B cell (primary cell): ENCODE results near the gene WIPF1. TPM values are rescaled to one million over a fixed set of nuclear protein-coding genes. Genes with fewer than 3 reads are reported as not detected.

ENCODE experiments used
- ATAC-seq: fragments of 200-7000 bp; cut with Tn5 transposase; one replicate; pipeline ENCODE4 v1.10.0; 2021; ENCODE audit warnings: low read depth, mild to moderate bottlenecking, moderate number of reproducible peaks, moderate library complexity
- CTCF ChIA-PET: fragments of 350-600 bp; sonication (Branson Sonifier 250); formaldehyde crosslinking; loops from one replicate; lab custom pipeline; 2021; ENCODE audit warnings: antibody characterized with exemption, inconsistent platforms; lab: Charles Lee
- POLR2A ChIA-PET: fragments of 350-600 bp; sonication (Branson Sonifier 250); formaldehyde crosslinking; loops from one replicate; lab custom pipeline; 2021; ENCODE audit warnings: antibody characterized with exemption; lab: Charles Lee
- DNase-seq: peaks from one replicate; pipeline ENCODE4 v3.0.0; 2013
- H2AFZ ChIP-seq: 2 replicates; pipeline ENCODE4 v1.6.1; 2012; ENCODE audit warnings: mild to moderate bottlenecking, low read depth, low read length; ENCODE audit not compliant: insufficient read depth, poor library complexity, severe bottlenecking
- H3K27ac ChIP-seq, 2 donors: 1 replicate in 1 of 2; 2 replicates in 1 of 2; pipeline ENCODE4 v1.5.1; 2012 to 2013; ENCODE audit warnings: low read length in 2 of 2, mild to moderate bottlenecking in 2 of 2, moderate library complexity in 1 of 2
- H3K27me3 ChIP-seq, 4 experiments: fragments of 200-600 bp in 1 of 4; sonication (generic) in 1 of 4; replicated peaks in 1 of 4; 1 replicate in 2 of 4; 2 replicates in 2 of 4; pipeline versions ENCODE4 v1.6.1 to v1.7.0; 2013 to 2016; ENCODE audit warnings: low read length in 3 of 4, mild to moderate bottlenecking in 2 of 4, mixed read lengths in 1 of 4, moderate library complexity in 1 of 4; ENCODE audit not compliant: insufficient read depth in 4 of 4, control insufficient read depth in 3 of 4; ENCODE audit errors: control extremely low read depth in 1 of 4
- H3K36me3 ChIP-seq, 2 experiments: replicated peaks in 1 of 2; 1 replicate in 1 of 2; 2 replicates in 1 of 2; pipeline versions ENCODE4 v1.6.1 to v1.7.1; 2013; ENCODE audit warnings: low read length in 1 of 2; ENCODE audit not compliant: insufficient read depth in 2 of 2, control insufficient read depth in 1 of 2; ENCODE audit errors: control extremely low read depth in 1 of 2, extremely low read depth in 1 of 2
- H3K4me1 ChIP-seq, 2 donors: fragments of 200-600 bp in 1 of 2; sonication (generic) in 1 of 2; 1 replicate in 1 of 2; 2 replicates in 1 of 2; pipeline versions ENCODE4 v1.5.1 to v1.6.1; 2013 to 2017; ENCODE audit warnings: low read length in 2 of 2; ENCODE audit not compliant: control insufficient read depth in 2 of 2, insufficient read depth in 2 of 2
- H3K4me2 ChIP-seq: replicated peaks from 2 replicates; pipeline ENCODE3; 2012; ENCODE audit warnings: mild to moderate bottlenecking, low read depth, low read length; ENCODE audit not compliant: poor library complexity, severe bottlenecking
- H3K4me3 ChIP-seq, 5 experiments: fragments of 200-600 bp in 1 of 5; sonication (generic) in 1 of 5; 1 replicate in 3 of 5; 2 replicates in 2 of 5; pipeline versions ENCODE4 v1.5.1 to v1.7.0; 2011 to 2016; ENCODE audit warnings: low read length in 4 of 5, mild to moderate bottlenecking in 4 of 5, low read depth in 2 of 5, control low read depth in 1 of 5, moderate library complexity in 1 of 5; ENCODE audit not compliant: insufficient read depth in 1 of 5; ENCODE audit errors: control extremely low read depth in 1 of 5, extremely low read depth in 1 of 5
- H3K79me2 ChIP-seq: fragments of 200-600 bp; sonication (generic); one replicate; pipeline ENCODE4 v1.6.0; 2016; ENCODE audit warnings: low read length; ENCODE audit not compliant: control insufficient read depth, insufficient read depth
- H3K9ac ChIP-seq: fragments of 200-600 bp; sonication (generic); 2 replicates; pipeline ENCODE4 v1.6.1; 2017; ENCODE audit warnings: mild to moderate bottlenecking, low read length, moderate library complexity
- H3K9me3 ChIP-seq, 3 donors: one replicate each; pipeline versions ENCODE4 v1.6.1 to v1.7.1; 2013; ENCODE audit warnings: low read length in 2 of 3; ENCODE audit not compliant: control insufficient read depth in 2 of 3, insufficient read depth in 1 of 3; ENCODE audit errors: control extremely low read depth in 1 of 3
- H4K20me1 ChIP-seq: 2 replicates; pipeline ENCODE4 v1.6.0; 2012; ENCODE audit warnings: mild to moderate bottlenecking, low read length; ENCODE audit not compliant: insufficient read depth, control insufficient read depth, poor library complexity, severe bottlenecking
- H3K27ac Mint-ChIP-seq: one replicate; pipeline ENCODE4 v1.8.0; 2021; ENCODE audit warnings: mixed read lengths
- H3K27me3 Mint-ChIP-seq: one replicate; pipeline ENCODE4 v1.8.0; 2021; ENCODE audit warnings: mixed read lengths
- H3K4me1 Mint-ChIP-seq: one replicate; pipeline ENCODE4 v1.8.0; 2021; ENCODE audit warnings: mixed read lengths
- H3K4me3 Mint-ChIP-seq: one replicate; pipeline ENCODE4 v1.8.0; 2021; ENCODE audit warnings: mixed read lengths
- H3K9me3 Mint-ChIP-seq: one replicate; pipeline ENCODE4 v1.8.0; 2022; ENCODE audit warnings: mixed read lengths; ENCODE audit not compliant: insufficient read depth
- EZH2 ChIP-seq: IDR thresholded peaks from 2 replicates; pipeline ENCODE4 v1.6.1; 2012; ENCODE audit warnings: borderline replicate concordance, low read depth, mild to moderate bottlenecking, moderate library complexity, low read length; ENCODE audit not compliant: insufficient read depth, poor library complexity, severe bottlenecking
- WGBS: methylation state at CpG from one replicate; pipeline ENCODE4 v1.1.5; 2013; ENCODE audit warnings: missing lambda C conversion rate; ENCODE audit not compliant: insufficient coverage; 5-methylcytosine and 5-hydroxymethylcytosine counted together
- intact Hi-C: fragments of 100-400 bp; cut with micrococcal nuclease; formaldehyde crosslinking; loops from one replicate; pipeline ENCODE4 v1.10.0; 2022
- polyA plus RNA-seq: library from polyadenylated mRNA; depleted of rRNA; stranded (reverse); fragments of >200 nt; gene quantifications from 2 replicates; pipeline ENCODE4 v1.2.3, GENCODE V29; 2012
- total RNA-seq, 2 donors: library from RNA; stranded (reverse); fragments of 120-200 nt in 1 of 2; gene quantifications; 1 replicate in 1 of 2; 2 replicates in 1 of 2; pipeline versions ENCODE4 v1.2.3 to v1.2.4, GENCODE V29; 2013 to 2022
- TF ChIP-seq, protein P1 (sequence below): fragments of 200-600 bp; IDR thresholded peaks from one replicate; pipeline ENCODE4 v1.8.0; 2022; ENCODE audit warnings: antibody characterized with exemption, mild to moderate bottlenecking

WIPF1 gene
- total and polyA plus RNA-seq, 2 donors (not counting 1 experiment from before 2014, with no cell fraction given) = 137 to 390 TPM

DNA sequence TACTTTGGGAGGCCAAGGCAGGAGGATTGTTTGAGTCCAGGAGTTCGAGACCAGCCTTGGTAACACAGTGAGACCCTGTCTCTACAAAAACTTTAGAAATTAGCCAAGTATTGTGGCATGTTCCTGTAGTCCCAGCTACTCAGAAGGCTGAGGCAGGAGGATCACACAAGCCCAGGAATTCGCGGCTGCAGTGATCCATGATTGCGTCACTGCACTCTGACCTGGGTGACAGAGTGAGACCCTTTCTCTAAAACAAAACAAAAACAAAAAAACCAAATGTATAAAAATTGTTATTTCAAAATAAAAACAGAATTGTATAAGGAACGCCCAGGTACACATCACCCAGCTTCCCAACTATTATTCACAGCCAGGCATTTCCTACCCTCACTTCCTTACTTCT, 56.7 kb downstream of the WIPF1 start:
- Histone ChIP-seq H3K27me3 (no peaks in the 10 kb centered on the region), H3K9ac (no peak overlapping the region), H2AFZ (no peak overlapping the region), H3K4me2 (no peak overlapping the region), H3K79me2 (no peaks in the 10 kb centered on the region), H3K27ac (no peak overlapping the region), H4K20me1 (no peaks in the 10 kb centered on the region), H3K36me3 (no peaks in the 10 kb centered on the region), H3K4me1 (no peaks in the 10 kb centered on the region), H3K9me3 (no peaks in the 10 kb centered on the region), H3K4me3 (no peak overlapping the region)
- CTCF ChIA-PET = no interaction called here
- no peak overlapping the region for H3K4me3 Mint-ChIP-seq
- no peaks in the 10 kb centered on the region for H3K9me3 Mint-ChIP-seq
- POLR2A ChIA-PET = no interaction called here
- DNase-seq (no peak), ATAC-seq (no peak)
- H3K27me3 Mint-ChIP-seq = peaks cover 6% of the 10 kb centered on the region
- H3K4me1 Mint-ChIP-seq = no peaks in the 10 kb centered on the region
- TF ChIP-seq EZH2 = no peak
- TF ChIP-seq, protein P1, sequence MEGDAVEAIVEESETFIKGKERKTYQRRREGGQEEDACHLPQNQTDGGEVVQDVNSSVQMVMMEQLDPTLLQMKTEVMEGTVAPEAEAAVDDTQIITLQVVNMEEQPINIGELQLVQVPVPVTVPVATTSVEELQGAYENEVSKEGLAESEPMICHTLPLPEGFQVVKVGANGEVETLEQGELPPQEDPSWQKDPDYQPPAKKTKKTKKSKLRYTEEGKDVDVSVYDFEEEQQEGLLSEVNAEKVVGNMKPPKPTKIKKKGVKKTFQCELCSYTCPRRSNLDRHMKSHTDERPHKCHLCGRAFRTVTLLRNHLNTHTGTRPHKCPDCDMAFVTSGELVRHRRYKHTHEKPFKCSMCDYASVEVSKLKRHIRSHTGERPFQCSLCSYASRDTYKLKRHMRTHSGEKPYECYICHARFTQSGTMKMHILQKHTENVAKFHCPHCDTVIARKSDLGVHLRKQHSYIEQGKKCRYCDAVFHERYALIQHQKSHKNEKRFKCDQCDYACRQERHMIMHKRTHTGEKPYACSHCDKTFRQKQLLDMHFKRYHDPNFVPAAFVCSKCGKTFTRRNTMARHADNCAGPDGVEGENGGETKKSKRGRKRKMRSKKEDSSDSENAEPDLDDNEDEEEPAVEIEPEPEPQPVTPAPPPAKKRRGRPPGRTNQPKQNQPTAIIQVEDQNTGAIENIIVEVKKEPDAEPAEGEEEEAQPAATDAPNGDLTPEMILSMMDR = no peak
- intact Hi-C loops = no loop called here
- 100% methylated on average over 2 of the region's 5 CpGs for WGBS
- no peak overlapping the region for H3K27ac Mint-ChIP-seq

DNA sequence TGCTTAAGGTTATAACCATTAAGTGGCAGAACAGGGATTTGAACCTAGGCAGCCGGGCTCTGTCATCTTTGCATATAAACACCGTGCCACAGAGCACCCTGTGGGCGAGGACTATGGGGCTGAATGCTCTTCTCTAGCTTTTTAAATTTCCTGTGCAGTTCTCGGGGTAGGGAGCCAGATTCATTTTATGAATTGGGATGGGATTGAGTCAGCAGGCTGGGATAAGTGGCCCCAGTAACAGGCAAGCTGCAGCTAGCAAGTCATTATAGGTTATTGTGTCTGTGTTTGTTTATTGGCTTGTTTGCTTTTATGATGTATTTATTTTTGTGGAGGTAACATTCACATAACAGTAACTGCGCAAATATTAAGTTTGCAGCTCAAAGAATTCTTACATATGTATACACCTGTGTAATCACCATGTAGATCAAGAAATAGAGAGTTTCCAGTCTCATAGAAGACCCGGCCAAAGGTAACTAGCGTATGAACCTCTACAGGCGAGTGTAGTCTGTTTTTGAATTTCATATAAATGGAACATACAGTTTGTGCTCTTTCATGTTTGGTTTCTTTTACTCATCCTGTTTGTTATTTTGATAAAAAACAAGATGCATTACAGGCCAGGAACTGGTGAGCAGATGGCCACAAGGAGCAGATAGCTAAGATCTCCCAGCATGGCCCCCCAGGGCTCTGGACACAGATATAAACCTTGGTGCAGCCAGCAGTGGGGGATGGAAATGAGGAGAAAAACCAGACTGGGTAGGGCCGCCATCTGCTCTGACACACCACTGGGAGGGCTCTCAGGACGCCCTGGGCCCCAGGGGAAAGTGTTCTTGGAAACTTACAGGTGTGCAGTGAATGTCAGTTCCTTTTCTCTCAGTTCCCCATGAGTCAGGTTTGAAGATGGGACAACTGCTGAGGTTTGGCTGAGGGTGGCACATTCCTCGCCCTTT, 61.6 kb downstream of the WIPF1 start:
- 69% methylated on average over 8 of the region's 11 CpGs for WGBS
- Histone ChIP-seq H3K4me3 (no peak overlapping the region), H3K4me1 (no peaks in the 10 kb centered on the region), H3K4me2 (no peak overlapping the region), H4K20me1 (no peaks in the 10 kb centered on the region), H3K36me3 (no peaks in the 10 kb centered on the region), H3K9ac (no peak overlapping the region), H3K27me3 (no peaks in the 10 kb centered on the region), H2AFZ (no peak overlapping the region), H3K79me2 (no peaks in the 10 kb centered on the region), H3K27ac (no peak overlapping the region), H3K9me3 (no peaks in the 10 kb centered on the region)
- DNase-seq (no peak), ATAC-seq (no peak)
- Mint-ChIP-seq H3K27me3 (peaks cover 16% of the 10 kb centered on the region), H3K4me1 (no peaks in the 10 kb centered on the region), H3K27ac (no peak overlapping the region), H3K9me3 (no peaks in the 10 kb centered on the region), H3K4me3 (no peak overlapping the region)
- CTCF ChIA-PET = interaction anchor here (0.7 to 3.8 kb wide), 3 partner anchors 16 to 156 kb away, joined by 3 to 18 read pairs (median 4); no protein-coding TSS in a partner anchor
- TF ChIP-seq, protein P1 = no peak
- TF ChIP-seq EZH2 = no peak
- POLR2A ChIA-PET = no interaction called here
- intact Hi-C loops = no loop called here
